ENCODE measurements around the gene SPC25.
"Not testable (repeated sequence)": the region's sequence is repeated elsewhere in the genome, so short reads cannot be mapped to it uniquely, and the experiment has no call there.

Gene SPC25, protein sequence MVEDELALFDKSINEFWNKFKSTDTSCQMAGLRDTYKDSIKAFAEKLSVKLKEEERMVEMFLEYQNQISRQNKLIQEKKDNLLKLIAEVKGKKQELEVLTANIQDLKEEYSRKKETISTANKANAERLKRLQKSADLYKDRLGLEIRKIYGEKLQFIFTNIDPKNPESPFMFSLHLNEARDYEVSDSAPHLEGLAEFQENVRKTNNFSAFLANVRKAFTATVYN

DNA sequence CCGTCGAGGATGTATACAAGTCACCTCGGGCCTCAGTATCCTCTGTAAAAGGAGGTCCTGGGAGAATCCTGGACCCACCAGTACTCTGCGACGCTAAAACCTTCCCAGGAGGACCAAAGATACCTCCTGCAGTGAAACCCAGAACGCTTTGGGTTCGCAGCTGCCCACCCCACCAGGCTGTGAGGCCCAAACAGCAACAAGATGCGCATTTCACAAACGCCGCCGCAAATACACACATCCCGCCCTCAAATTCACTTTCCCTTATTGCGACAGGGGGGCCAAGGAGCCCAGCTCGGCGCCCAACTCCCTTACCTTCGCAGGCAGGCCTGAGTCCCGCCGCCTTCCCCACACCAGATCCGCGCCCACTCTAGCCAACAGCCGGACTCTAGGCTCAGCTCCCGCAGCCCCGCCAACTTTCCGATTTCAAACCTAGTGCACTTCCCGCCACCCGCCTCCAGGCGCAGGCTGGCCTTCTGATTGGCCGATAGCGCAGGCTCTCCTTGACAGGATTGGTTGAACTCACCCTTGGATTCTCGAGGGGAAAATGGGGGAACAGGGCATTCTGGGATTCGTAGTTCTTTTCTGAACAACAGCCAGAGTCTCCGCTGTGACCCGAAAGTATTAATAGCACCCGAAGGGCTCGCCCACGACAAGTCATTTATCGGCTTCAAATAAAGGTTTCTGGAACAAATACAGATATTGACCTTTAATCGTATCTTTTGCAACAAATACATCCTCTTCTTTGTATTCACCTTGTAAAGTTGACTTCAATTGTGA lies at the start of gene SPC25:
SPC25 (minus strand) TSS at position 425 of the 777 bp plus-strand sequence. CDS start 911 bp downstream, outside the sequence.
- peak; percentile 84 for DNase-seq
- Mint-ChIP-seq H3K4me1 (peaks cover 4 to 6% of the 10 kb centered on the region in 2 donors), H3K4me3 (peak within 1 kb of the TSS; percentile 86 to 90), H3K9me3 (no peaks in the 10 kb centered on the region), H3K36me3 (no peaks in the 10 kb centered on the region), H3K27ac (peak within 1 kb of the TSS; percentile 87), H3K27me3 (peaks cover 0 to 13% of the 10 kb centered on the region in 2 donors)
- ATAC-seq (replicated peaks) = peak; percentile 99 to 100

DNA sequence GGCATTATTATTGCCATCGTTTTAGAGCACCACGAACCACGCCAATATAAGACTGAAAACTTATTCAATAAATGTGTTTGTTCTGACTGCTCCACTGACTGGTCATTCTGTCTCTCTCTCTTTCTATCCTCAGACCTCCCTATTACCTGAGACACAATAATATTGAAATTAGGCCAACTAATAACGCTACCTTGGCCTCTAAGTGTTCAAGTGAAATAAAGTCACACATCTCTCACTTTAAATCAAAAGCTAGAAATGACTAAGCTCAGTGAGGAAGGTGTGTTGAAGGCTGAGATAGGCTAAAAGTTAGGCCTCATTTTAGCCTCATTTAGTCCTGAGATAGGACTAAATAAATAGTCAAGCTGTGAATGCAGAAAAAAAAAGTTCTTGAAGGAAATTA lies 49.7 kb upstream of the SPC25 start:
- DNase-seq = no peak
- ATAC-seq (replicated peaks) = no peak
- Mint-ChIP-seq H3K4me3 (no peak overlapping the region), H3K27ac (no peak overlapping the region), H3K36me3 (no peaks in the 10 kb centered on the region), H3K9me3 (no peaks in the 10 kb centered on the region), H3K27me3 (peaks cover 0 to 8% of the 10 kb centered on the region in 2 donors), H3K4me1 (no peaks in the 10 kb centered on the region)

DNA sequence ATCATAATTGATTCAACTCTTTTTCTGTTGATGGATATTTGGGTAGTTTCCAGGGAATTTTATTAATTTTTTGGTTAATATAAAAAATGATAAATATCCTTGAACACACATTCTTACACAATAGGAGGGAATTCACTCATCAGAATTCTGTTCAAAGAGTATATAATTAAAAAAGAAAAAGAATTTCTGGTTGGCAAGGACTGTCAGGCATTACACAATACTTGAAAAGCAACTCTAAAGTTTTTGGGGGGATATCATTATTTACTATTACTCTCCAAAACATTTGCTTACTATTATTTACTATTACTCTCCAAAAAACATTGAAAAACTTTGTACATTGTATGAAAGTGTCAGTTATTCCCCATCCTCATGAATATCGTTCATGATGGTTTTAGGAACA lies 48.8 kb upstream of the SPC25 start:
- no peak overlapping the region for H3K4me3 Mint-ChIP-seq
- H3K27me3 Mint-ChIP-seq = peaks cover 0 to 10% of the 10 kb centered on the region in 2 donors
- ATAC-seq (replicated peaks) = no peak
- H3K9me3 Mint-ChIP-seq = no peaks in the 10 kb centered on the region
- no peaks in the 10 kb centered on the region for H3K36me3 Mint-ChIP-seq
- H3K4me1 Mint-ChIP-seq = no peaks in the 10 kb centered on the region
- no peak for DNase-seq
- H3K27ac Mint-ChIP-seq = no peak overlapping the region

DNA sequence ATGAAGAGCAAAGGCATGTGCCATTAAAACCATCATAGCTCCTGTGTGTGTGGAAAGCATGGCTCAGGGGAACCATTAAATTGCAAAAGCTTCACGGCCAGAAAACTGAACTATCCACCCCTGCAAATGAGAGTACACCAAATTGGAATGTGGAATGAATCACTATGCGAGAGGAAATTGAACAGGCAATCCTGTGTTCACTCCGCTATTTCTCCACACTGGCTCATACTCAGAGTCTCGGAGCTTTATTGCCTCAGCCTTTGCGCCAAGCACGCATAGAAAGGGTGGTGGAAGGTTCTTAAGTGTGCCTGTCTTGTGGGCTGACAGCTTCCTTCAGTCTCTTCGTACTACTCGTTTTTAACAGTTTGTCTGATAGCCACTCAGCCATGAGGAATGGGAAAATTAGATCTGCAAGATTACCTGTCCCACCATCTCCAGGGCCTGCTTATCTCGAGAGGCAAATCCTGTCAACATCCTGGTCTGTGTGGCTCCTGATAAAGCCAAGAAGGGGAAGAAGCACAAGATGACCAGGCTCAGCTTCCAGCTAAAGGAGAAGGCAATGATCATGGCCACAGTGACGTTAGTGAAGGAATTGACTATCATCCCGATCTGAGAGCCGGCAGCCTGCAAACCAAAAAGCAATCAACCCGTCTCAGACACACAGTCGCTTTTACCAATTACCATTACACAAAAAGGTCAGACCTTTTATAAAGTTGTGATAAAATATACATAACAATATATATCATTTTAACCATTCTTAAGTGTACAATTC lies 45.8 kb upstream of the SPC25 start:
- Mint-ChIP-seq H3K36me3 (peaks cover 0 to 4% of the 10 kb centered on the region in 2 donors), H3K4me3 (no peak overlapping the region), H3K27ac (no peak overlapping the region), H3K9me3 (no peaks in the 10 kb centered on the region), H3K27me3 (peaks cover 0 to 10% of the 10 kb centered on the region in 2 donors), H3K4me1 (no peaks in the 10 kb centered on the region)
- ATAC-seq (replicated peaks) (no peak), DNase-seq (no peak)

DNA sequence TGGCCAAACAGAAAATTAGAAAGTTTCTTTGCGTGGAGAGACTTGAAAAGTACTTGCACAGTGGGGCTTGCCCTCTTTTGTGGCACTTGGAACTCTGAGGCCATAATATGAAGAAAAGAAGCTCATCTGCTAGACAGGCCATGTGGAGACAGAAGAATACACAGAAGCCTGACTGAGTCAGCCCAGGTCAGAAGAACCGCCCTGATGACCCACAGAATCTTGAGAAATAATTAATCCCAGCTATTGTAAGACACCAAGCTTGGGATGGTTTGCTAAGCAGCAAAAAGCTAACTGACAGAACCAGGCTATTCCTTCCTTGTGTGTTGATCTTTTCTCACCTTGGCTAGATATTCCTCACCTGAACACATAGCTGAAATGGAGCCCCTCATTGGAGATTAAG lies 44.6 kb upstream of the SPC25 start:
- DNase-seq = no peak
- Mint-ChIP-seq H3K27me3 (peaks cover 0 to 10% of the 10 kb centered on the region in 2 donors), H3K9me3 (no peaks in the 10 kb centered on the region), H3K4me1 (peaks cover 0 to under 1% of the 10 kb centered on the region in 2 donors), H3K27ac (no peak overlapping the region), H3K36me3 (peaks cover 0 to 4% of the 10 kb centered on the region in 2 donors), H3K4me3 (no peak overlapping the region)
- ATAC-seq (replicated peaks) = no peak

DNA sequence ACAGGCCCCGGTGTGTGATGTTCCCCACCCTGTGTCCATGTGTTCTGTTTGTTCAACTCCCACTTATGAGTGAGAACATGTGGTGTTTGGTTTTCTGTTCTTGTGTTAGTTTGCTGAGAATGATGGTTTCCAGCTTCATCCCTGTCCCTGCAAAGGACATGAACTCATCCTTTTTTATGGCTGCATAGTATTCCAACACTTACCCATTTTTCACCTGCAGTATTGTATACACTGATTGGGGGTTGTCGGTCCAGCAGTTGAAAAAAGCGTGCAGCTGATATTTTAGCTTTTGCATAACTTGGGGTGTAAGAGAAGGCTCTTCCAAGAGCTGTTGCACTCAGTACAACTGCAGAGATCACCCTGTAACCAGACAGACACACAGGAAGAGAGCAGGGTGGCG lies 41.9 kb upstream of the SPC25 start:
- not testable (repeated sequence) for H3K27ac Mint-ChIP-seq; H3K9me3 Mint-ChIP-seq; DNase-seq; H3K36me3 Mint-ChIP-seq; H3K4me3 Mint-ChIP-seq; ATAC-seq (replicated peaks)
- Mint-ChIP-seq H3K27me3 (peaks cover 0 to 10% of the 10 kb centered on the region in 2 donors), H3K4me1 (peaks cover 8 to 10% of the 10 kb centered on the region in 2 donors)

DNA sequence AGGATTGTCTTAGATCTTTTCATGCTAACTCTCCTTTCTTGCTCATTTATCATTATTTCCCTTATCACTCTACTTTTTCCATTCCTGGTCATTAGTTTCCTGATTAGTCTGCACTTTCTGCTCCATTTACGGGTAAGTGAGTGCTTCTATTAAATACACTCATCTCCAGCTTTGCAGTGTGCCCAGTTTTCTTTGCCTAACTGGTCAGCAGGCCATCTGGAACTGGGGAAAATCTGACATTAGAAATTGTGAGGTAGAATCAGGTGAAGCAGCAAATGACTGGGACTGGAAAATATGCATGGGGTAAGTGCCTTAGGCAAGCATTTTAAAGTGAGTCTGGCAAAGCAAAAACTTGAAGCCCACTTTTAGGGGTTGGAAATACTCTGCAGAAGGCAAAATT lies 40.0 kb upstream of the SPC25 start:
- DNase-seq = no peak
- Mint-ChIP-seq H3K4me1 (peaks cover 8 to 10% of the 10 kb centered on the region in 2 donors), H3K27me3 (peaks cover 0 to 5% of the 10 kb centered on the region in 2 donors), H3K9me3 (no peaks in the 10 kb centered on the region), H3K27ac (no peak overlapping the region), H3K4me3 (no peak overlapping the region), H3K36me3 (peaks cover 0 to 4% of the 10 kb centered on the region in 2 donors)
- ATAC-seq (replicated peaks) = no peak

DNA sequence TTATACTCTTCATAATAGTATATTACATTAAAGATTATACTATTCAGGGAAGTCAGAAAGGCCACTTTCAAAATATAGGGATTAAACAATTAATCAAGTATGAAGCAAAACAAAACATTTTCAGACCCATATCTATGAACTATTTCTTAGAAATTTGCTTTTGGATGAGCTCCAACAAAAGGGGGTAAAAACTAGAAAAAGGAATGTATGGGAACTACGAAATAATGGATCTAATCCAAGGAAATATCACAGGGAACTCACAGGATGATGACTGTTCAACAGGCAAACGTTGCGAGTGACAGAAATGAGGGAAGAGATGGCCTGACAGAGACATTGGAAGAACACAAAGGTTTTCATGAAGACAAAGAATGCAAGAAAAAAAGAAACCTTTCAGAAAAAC lies 38.8 kb upstream of the SPC25 start:
- Mint-ChIP-seq H3K27ac (no peak overlapping the region), H3K4me1 (peaks cover 8 to 10% of the 10 kb centered on the region in 2 donors), H3K9me3 (no peaks in the 10 kb centered on the region), H3K4me3 (no peak overlapping the region), H3K27me3 (no peaks in the 10 kb centered on the region), H3K36me3 (peaks cover 0 to 4% of the 10 kb centered on the region in 2 donors)
- DNase-seq (no peak), ATAC-seq (replicated peaks) (no peak)

DNA sequence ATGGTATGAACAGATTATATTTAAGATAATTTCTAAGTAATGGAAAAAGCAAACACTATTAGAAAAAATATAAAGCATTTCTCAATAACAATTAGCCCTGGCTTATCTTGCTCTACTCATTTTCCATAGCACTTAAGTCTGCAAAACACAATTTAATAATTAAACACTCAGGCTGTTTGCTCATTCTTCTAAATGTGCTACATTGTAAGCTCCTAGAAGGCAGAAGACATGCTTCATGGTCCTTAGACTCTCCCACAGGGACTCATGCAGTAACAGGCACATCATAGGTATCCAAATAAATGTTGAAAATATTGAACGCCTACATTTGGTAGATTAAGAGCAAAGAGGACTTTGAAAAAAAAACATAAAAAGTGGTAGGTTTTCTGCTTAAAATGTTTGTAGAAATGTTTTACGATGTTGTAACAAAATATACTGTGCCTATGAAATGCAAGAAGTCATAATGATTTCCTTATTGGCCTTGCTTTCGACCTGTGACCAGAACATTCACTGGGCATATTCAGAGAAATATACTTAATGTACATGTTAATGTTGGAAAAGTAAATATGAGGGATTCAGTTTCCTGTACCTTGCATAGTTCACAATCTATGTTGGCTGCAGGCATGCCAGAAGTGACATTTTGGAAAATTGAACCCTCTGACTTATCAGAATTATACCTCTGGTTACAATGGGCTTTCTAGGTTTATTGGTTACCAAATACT lies 38.0 kb upstream of the SPC25 start:
- H3K4me1 Mint-ChIP-seq = peaks cover 8 to 10% of the 10 kb centered on the region in 2 donors
- no peak overlapping the region for H3K4me3 Mint-ChIP-seq
- DNase-seq = no peak
- H3K27ac Mint-ChIP-seq = no peak overlapping the region
- ATAC-seq (replicated peaks) = no peak
- H3K36me3 Mint-ChIP-seq = peaks cover 0 to 4% of the 10 kb centered on the region in 2 donors
- H3K9me3 Mint-ChIP-seq = no peaks in the 10 kb centered on the region
- H3K27me3 Mint-ChIP-seq = peaks cover 5% of the 10 kb centered on the region in 2 donors

DNA sequence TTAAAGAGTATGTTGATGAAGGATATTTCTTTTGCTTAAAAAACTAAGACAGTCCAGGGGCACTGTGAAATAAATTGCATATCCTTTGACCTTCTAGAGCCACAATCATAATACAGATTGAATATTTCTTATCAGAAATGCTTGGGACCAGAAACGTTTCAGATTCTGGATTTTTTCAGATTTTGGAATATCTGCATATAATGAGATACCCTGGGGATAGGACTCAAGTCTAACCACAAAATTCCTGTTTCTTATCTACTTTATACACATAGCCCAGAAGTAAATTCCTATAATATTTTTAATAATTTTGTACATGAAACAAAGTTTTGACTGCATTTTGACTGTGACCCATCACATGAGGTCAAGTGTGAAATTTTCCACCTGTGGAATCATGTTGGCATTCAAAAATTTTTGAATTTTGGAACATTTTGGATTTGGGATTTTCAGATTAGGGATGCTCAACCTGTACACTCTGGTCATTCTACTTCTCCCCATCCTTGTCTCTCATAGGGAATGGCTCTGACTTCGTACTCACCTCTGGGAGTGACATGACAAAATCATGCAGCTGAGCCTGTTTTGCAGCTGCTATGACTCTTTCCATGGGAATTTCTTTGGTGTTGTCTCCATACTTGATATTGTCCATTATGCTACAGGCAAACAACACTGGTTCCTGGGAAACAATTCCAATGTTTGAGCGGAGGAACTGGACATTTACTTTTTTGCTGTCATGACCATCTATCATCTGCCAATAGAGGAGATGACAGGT lies 36.6 kb upstream of the SPC25 start:
- H3K4me3 Mint-ChIP-seq = no peak overlapping the region
- H3K27me3 Mint-ChIP-seq = peaks cover 5 to 9% of the 10 kb centered on the region in 2 donors
- no peak for DNase-seq
- H3K4me1 Mint-ChIP-seq = peaks cover 8 to 10% of the 10 kb centered on the region in 2 donors
- no peaks in the 10 kb centered on the region for H3K9me3 Mint-ChIP-seq
- ATAC-seq (replicated peaks) = no peak
- no peak overlapping the region for H3K27ac Mint-ChIP-seq
- H3K36me3 Mint-ChIP-seq = no peaks in the 10 kb centered on the region

DNA sequence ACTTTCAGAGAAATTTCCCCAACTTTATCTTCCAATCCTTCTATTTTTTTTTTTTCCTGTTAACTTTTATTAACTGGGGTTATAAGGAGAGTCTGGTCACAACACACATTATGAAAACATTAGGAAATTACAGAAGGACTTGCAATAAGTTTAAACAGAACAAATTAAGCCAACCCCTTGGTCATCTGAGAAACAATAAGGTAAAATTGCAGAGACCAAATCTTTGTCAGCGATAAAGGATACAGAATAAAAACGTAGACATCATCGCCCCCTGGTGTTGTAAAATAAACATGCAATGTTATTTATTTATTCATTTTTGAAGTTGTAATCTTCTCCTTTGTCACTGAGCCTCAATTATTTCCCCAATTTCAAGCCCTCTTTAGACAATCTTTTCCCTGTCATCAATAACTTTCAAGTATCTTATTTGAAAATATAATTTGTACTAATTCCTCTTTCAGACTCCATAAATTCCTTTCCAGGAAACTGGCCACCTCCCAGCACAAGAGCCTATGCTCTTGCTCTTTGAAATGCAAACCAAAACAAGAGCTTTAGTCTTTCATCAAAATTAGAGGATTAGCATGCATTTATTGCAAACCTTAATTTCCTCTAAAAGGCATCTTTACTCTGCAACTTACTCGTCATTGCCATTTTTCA lies 30.4 kb upstream of the SPC25 start:
- peak in 1 of 2 donors; percentile 41 for ATAC-seq (replicated peaks)
- Mint-ChIP-seq H3K27me3 (peaks cover 5 to 9% of the 10 kb centered on the region in 2 donors), H3K27ac (no peak overlapping the region), H3K4me1 (no peaks in the 10 kb centered on the region), H3K4me3 (no peak overlapping the region), H3K9me3 (no peaks in the 10 kb centered on the region), H3K36me3 (no peaks in the 10 kb centered on the region)
- DNase-seq = no peak

DNA sequence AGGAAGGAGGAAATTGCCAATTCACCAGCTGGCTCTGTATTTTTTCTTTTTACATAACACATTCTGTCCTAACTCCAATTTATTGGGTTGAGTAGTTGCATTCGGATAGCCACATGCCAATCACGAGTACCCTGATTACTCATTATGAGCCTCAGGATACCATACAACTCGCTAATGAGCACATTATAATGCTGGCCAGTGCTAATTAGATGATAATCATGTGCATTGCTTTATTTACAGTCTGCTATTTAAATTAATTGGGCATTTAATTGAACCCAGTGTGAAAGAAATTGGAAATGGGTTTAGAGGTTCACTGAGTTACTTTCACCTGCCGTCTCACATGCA lies 26.1 kb upstream of the SPC25 start:
- ATAC-seq (replicated peaks) (no peak), DNase-seq (no peak)
- Mint-ChIP-seq H3K4me3 (no peak overlapping the region), H3K27me3 (peaks cover 14 to 22% of the 10 kb centered on the region in 2 donors), H3K27ac (no peak overlapping the region), H3K4me1 (peaks cover 4 to 6% of the 10 kb centered on the region in 2 donors), H3K9me3 (no peaks in the 10 kb centered on the region), H3K36me3 (no peaks in the 10 kb centered on the region)

Measured in stimulated activated naive B cell treated with anti-CD40 and anti-IgM and Interleukin-4, amounts not matched to agents 10 μg/mL and 1 μg/mL and 100 μg/mL, for 72 hours (primary cell).